Activated CD4-positive, alpha-beta T cell treated with anti-CD3 and anti-CD28 coated beads, Interleukin-2, amount 10 ng/mL, durations not matched to agents 7 days and 5 days (primary cell): ENCODE data around the gene CASP9. TPM values are rescaled to one million over a fixed set of nuclear protein-coding genes. Genes with fewer than 3 reads are reported as not detected.

Source experiments
- CTCF ChIA-PET: fragments of 350-600 bp; sonication (Branson Sonifier 250); formaldehyde crosslinking; loops from one replicate; lab custom pipeline; 2021; ENCODE audit warnings: antibody characterized with exemption; lab: Charles Lee
- POLR2A ChIA-PET: fragments of 350-600 bp; sonication (Branson Sonifier 250); formaldehyde crosslinking; loops from one replicate; lab custom pipeline; 2021; ENCODE audit warnings: antibody characterized with exemption; lab: Charles Lee
- DNase-seq: peaks from one replicate; pipeline ENCODE4 v3.0.0-alpha.2; 2020
- H3K27ac Mint-ChIP-seq: one replicate; pipeline ENCODE4 v1.8.0; 2021; ENCODE audit warnings: mild to moderate bottlenecking, moderate library complexity, mixed read lengths
- H3K27me3 Mint-ChIP-seq: one replicate; pipeline ENCODE4 v1.8.0; 2021; ENCODE audit warnings: mixed read lengths
- H3K36me3 Mint-ChIP-seq: one replicate; pipeline ENCODE4 v1.8.0; 2021; ENCODE audit warnings: low read depth, mixed read lengths
- H3K4me1 Mint-ChIP-seq: one replicate; pipeline ENCODE4 v1.8.0; 2021; ENCODE audit warnings: mixed read lengths
- H3K4me3 Mint-ChIP-seq: one replicate; pipeline ENCODE4 v1.8.0; 2021; ENCODE audit warnings: mild to moderate bottlenecking, moderate library complexity, mixed read lengths
- H3K9me3 Mint-ChIP-seq: one replicate; pipeline ENCODE4 v1.8.0; 2021; ENCODE audit warnings: mixed read lengths
- total RNA-seq, 2 experiments: library from RNA; stranded (reverse); gene quantifications; one replicate each; pipeline ENCODE4 v1.2.3, GENCODE V29; 2021

CASP9 gene
- total RNA-seq, 2 experiments from 2014 or later, result 11.3 to 13.4 TPM

- ChIA-PET POLR2A (no interaction called here), CTCF (no interaction called here)
- peaks cover 3% of the 10 kb centered on the region for H3K27me3 Mint-ChIP-seq
- H3K9me3 Mint-ChIP-seq, result no peaks in the 10 kb centered on the region
- no peaks in the 10 kb centered on the region for H3K4me1 Mint-ChIP-seq
- no peak overlapping the region for H3K4me3 Mint-ChIP-seq
- H3K36me3 Mint-ChIP-seq, result no peaks in the 10 kb centered on the region
- DNase-seq, result no peak
- H3K27ac Mint-ChIP-seq, result no peak overlapping the region
Measured at GRCh38 chr1:15454256-15454655, 69.8 kb downstream of the CASP9 start.

GRCh38 chr1:15453734-15454133 lies 70.3 kb downstream of the CASP9 start:
- CTCF ChIA-PET, result no interaction called here
- Mint-ChIP-seq H3K27me3 (peaks cover 3% of the 10 kb centered on the region), H3K27ac (no peak overlapping the region), H3K4me3 (no peak overlapping the region), H3K4me1 (no peaks in the 10 kb centered on the region), H3K9me3 (no peaks in the 10 kb centered on the region), H3K36me3 (no peaks in the 10 kb centered on the region)
- no peak for DNase-seq
- POLR2A ChIA-PET, result no interaction called here

- no peaks in the 10 kb centered on the region for H3K36me3 Mint-ChIP-seq
- CTCF ChIA-PET, result no interaction called here
- no peak overlapping the region for H3K27ac Mint-ChIP-seq
- peaks cover under 1% of the 10 kb centered on the region for H3K27me3 Mint-ChIP-seq
- no peak for DNase-seq
- H3K4me1 Mint-ChIP-seq, result no peaks in the 10 kb centered on the region
- no peaks in the 10 kb centered on the region for H3K9me3 Mint-ChIP-seq
- POLR2A ChIA-PET, result no interaction called here
- no peak overlapping the region for H3K4me3 Mint-ChIP-seq
Measured at GRCh38 chr1:15452866-15453571, 71.0 kb downstream of the CASP9 start.

- no peak overlapping the region for H3K4me3 Mint-ChIP-seq
- H3K4me1 Mint-ChIP-seq, result no peaks in the 10 kb centered on the region
- CTCF ChIA-PET, result no interaction called here
Measured at GRCh38 chr1:15452216-15452615, 71.8 kb downstream of the CASP9 start.

GRCh38 chr1:15451014-15451722 lies 72.8 kb downstream of the CASP9 start:
- ChIA-PET CTCF (interaction anchor here (1.0 kb wide), 1 partner anchor 9 kb away, joined by 3 read pairs; no protein-coding TSS in a partner anchor), POLR2A (no interaction called here)
- H3K9me3 Mint-ChIP-seq, result no peaks in the 10 kb centered on the region
- DNase-seq, result no peak
- H3K4me3 Mint-ChIP-seq, result no peak overlapping the region
- H3K27me3 Mint-ChIP-seq, result peaks cover 3% of the 10 kb centered on the region
- no peak overlapping the region for H3K27ac Mint-ChIP-seq
- no peaks in the 10 kb centered on the region for H3K4me1 Mint-ChIP-seq
- H3K36me3 Mint-ChIP-seq, result no peaks in the 10 kb centered on the region

More at GRCh38 chr1:15452216-15452615, 71.8 kb downstream of the CASP9 start:
- no peak overlapping the region for H3K27ac Mint-ChIP-seq
- H3K36me3 Mint-ChIP-seq, result no peaks in the 10 kb centered on the region
- no peak for DNase-seq
- no peaks in the 10 kb centered on the region for H3K9me3 Mint-ChIP-seq
- POLR2A ChIA-PET, result no interaction called here
- H3K27me3 Mint-ChIP-seq, result peaks cover 2% of the 10 kb centered on the region

- H3K4me3 Mint-ChIP-seq, result no peak overlapping the region
- no peaks in the 10 kb centered on the region for H3K9me3 Mint-ChIP-seq
- H3K27me3 Mint-ChIP-seq, result peaks cover 3% of the 10 kb centered on the region
- H3K36me3 Mint-ChIP-seq, result no peaks in the 10 kb centered on the region
- H3K4me1 Mint-ChIP-seq, result peaks cover 3% of the 10 kb centered on the region
- no peak for DNase-seq
- POLR2A ChIA-PET, result no interaction called here
- H3K27ac Mint-ChIP-seq, result no peak overlapping the region
- CTCF ChIA-PET, result interaction anchor here (1.7 kb wide), 1 partner anchor 50 kb away, joined by 3 read pairs; no protein-coding TSS in a partner anchor
Measured at GRCh38 chr1:15449567-15449966, 74.4 kb downstream of the CASP9 start.

GRCh38 chr1:15448877-15449462 lies 75.0 kb downstream of the CASP9 start:
- ChIA-PET CTCF (interaction anchor here (0.7 to 1.7 kb wide), 2 partner anchors 49 to 157 kb away, joined by 3 read pairs; no protein-coding TSS in a partner anchor), POLR2A (no interaction called here)
- Mint-ChIP-seq H3K27me3 (peaks cover 3% of the 10 kb centered on the region), H3K27ac (no peak overlapping the region), H3K4me1 (peaks cover 3% of the 10 kb centered on the region), H3K4me3 (no peak overlapping the region), H3K9me3 (no peaks in the 10 kb centered on the region), H3K36me3 (no peaks in the 10 kb centered on the region)
- DNase-seq, result no peak

- H3K27ac Mint-ChIP-seq, result no peak overlapping the region
Measured at GRCh38 chr1:15446212-15446611, 77.8 kb downstream of the CASP9 start.

GRCh38 chr1:15445390-15446122 lies 78.5 kb downstream of the CASP9 start:
- Mint-ChIP-seq H3K9me3 (no peaks in the 10 kb centered on the region), H3K4me1 (peaks cover 3% of the 10 kb centered on the region), H3K27me3 (peaks cover 3% of the 10 kb centered on the region), H3K4me3 (no peak overlapping the region), H3K27ac (no peak overlapping the region), H3K36me3 (no peaks in the 10 kb centered on the region)
- POLR2A ChIA-PET, result no interaction called here
- no peak for DNase-seq
- CTCF ChIA-PET, result no interaction called here

More at GRCh38 chr1:15446212-15446611, 77.8 kb downstream of the CASP9 start:
- DNase-seq, result no peak
- ChIA-PET POLR2A (no interaction called here), CTCF (no interaction called here)
- no peak overlapping the region for H3K4me3 Mint-ChIP-seq
- peaks cover 3% of the 10 kb centered on the region for H3K4me1 Mint-ChIP-seq
- H3K36me3 Mint-ChIP-seq, result no peaks in the 10 kb centered on the region
- H3K27me3 Mint-ChIP-seq, result peaks cover 3% of the 10 kb centered on the region
- H3K9me3 Mint-ChIP-seq, result no peaks in the 10 kb centered on the region

GRCh38 chr1:15444468-15445389 lies 79.3 kb downstream of the CASP9 start:
- ChIA-PET CTCF (interaction anchor here (1.2 kb wide), 1 partner anchor 146 kb away, joined by 3 read pairs; no protein-coding TSS in a partner anchor), POLR2A (no interaction called here)
- no peaks in the 10 kb centered on the region for H3K9me3 Mint-ChIP-seq
- peaks cover 3% of the 10 kb centered on the region for H3K27me3 Mint-ChIP-seq
- no peak overlapping the region for H3K27ac Mint-ChIP-seq
- no peaks in the 10 kb centered on the region for H3K36me3 Mint-ChIP-seq
- H3K4me3 Mint-ChIP-seq, result no peak overlapping the region
- H3K4me1 Mint-ChIP-seq, result peaks cover 3% of the 10 kb centered on the region
- no peak for DNase-seq

- Mint-ChIP-seq H3K27ac (no peak overlapping the region), H3K27me3 (peaks cover 3% of the 10 kb centered on the region), H3K36me3 (no peaks in the 10 kb centered on the region), H3K4me3 (no peak overlapping the region), H3K4me1 (peaks cover 3% of the 10 kb centered on the region), H3K9me3 (no peaks in the 10 kb centered on the region)
- ChIA-PET CTCF (interaction anchor here (0.6 to 1.2 kb wide), 4 partner anchors 9 to 145 kb away, joined by 3 to 4 read pairs (median 3); no protein-coding TSS in a partner anchor), POLR2A (no interaction called here)
- no peak for DNase-seq
Measured at GRCh38 chr1:15443281-15443680, 80.7 kb downstream of the CASP9 start.

GRCh38 chr1:15442759-15443158 lies 81.3 kb downstream of the CASP9 start:
- ChIA-PET POLR2A (no interaction called here), CTCF (interaction anchor here (0.7 to 0.8 kb wide), 2 partner anchors 9 to 40 kb away, joined by 3 to 4 read pairs; no protein-coding TSS in a partner anchor)
- Mint-ChIP-seq H3K9me3 (no peaks in the 10 kb centered on the region), H3K27ac (no peak overlapping the region), H3K36me3 (no peaks in the 10 kb centered on the region), H3K27me3 (peaks cover 3% of the 10 kb centered on the region), H3K4me3 (no peak overlapping the region), H3K4me1 (peaks cover 3% of the 10 kb centered on the region)
- no peak for DNase-seq
